Myometrial cell (primary cell): Measurements from ENCODE around the gene TMSB10. TPM values are rescaled to one million over a fixed set of nuclear protein-coding genes. Genes with fewer than 3 reads are reported as not detected.

Experiments used
- total RNA-seq: library from RNA; depleted of rRNA; stranded (reverse); fragments of >200 nt; gene quantifications from 2 replicates; pipeline ENCODE4 v1.2.3, GENCODE V29; 2015

TMSB10 gene
- 9,382 and 10,805 TPM in 2 replicates for total RNA-seq

DNA sequence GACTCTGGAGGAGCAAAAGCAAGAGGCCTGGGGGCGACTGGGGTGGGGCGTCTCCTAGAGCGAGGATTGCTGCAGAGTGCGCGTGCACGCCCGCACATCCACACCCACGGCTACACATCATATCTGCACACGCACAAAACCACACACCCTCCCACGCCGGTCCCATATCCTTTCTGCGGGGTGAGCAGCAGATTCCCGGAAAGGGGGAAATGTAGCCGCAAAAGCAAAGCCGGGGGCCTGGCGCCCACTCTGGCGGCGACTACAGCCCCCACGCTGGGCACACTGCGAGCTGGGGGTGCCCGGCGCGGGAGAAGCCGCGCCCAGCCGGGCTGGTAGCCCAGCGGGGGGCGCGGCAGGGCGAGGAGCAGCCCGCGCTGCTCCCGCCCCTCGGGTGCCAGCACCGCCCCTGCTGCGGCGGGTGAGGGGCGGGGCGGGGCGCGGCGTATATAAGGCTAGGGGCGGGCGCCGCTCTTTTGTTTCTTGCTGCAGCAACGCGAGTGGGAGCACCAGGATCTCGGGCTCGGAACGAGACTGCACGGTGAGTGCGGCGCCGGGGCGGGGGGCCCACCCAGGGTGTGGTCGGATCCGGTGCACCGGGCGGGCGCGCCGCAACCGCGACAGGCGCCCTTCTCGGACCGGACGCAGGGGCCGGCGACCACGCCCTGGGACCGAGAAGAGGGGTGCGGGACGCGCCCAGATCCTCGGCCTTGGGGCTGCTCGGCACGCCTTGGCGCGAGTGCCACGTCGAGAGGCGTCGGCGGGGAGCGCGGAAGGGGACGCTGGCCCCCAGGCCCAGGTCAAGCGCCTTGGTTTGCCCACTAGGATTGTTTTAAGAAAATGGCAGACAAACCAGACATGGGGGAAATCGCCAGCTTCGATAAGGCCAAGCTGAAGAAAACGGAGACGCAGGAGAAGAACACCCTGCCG, at the start of gene TMSB10:
TSS of gene TMSB10 (plus strand) at position 476 of the 927 bp plus-strand sequence.

DNA sequence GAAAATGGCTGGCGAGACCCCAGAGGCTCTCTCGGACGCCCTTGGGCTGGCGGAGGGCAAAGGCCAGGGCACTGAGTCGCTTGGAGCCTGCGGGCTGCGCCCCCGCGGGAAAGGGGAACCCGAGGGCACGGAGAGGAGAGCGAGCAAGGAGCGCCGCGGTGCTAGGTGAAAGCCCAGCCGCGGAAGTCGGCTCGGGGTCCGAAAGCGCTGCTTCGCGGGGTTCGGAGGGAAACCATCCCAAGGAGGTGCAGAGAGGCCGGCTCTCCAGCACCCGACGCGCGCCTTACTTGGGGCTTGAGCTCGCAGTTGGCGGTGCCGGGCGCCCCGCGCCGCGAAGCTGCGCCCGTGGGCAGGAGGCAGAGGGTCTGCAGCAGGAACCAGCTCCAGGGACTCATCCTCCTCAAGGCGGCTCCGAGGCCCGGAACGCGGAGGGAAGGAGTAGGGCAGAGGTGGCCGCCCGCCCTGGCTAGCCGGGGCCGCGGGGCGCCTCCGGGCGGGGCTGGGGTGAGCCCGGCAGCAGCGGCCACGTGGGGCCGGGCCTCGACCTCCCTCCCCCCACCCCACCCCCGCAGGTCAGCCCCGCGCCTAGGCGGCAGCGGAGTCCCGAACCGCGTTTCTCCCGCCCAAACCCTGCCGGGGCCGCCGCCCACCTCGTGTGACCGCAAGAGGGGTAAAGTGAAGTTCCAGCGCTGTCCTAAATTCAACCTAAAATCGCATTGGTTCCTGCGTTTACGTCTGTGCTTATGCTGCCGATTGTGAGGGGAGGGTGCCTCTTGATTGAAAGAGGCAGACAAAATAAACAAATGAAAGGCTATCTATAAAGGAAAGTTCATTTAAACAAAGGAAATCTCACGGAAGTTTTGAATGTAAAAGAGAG, 24.6 kb upstream of the TMSB10 start, which contains the start of gene TRABD2A:
TSS of gene TRABD2A (minus strand) at position 440 of the 877 bp plus-strand sequence. CDS start at position 395, 45 bp downstream.

Other genes with a start within 250 kb of the TMSB10 start
- gene TRABD2A, start 24.6 kb upstream of the TMSB10 start, total RNA-seq = 7.8 and 8.9 TPM in 2 replicates
- 56.7 and 75.8 TPM in 2 replicates for gene KCMF1, start 65.5 kb downstream of the TMSB10 start, total RNA-seq
- 0.35 and 1.7 TPM in 2 replicates for gene TCF7L1, start 227.7 kb downstream of the TMSB10 start, total RNA-seq